IPS DF 19.7 (cell line): Measurements from ENCODE around the gene EDN1.
"Not testable (repeated sequence)": the region's sequence is repeated elsewhere in the genome, so short reads cannot be mapped to it uniquely, and the experiment has no call there.

ENCODE experiments used
- DNase-seq: peaks from one replicate; pipeline ENCODE4 v3.0.0-alpha.2; 2013; ENCODE audit warnings: low read depth, low spot score

Gene EDN1

GRCh38 chr6:12294851-12295536 lies 4.8 kb downstream of the EDN1 start:
- no peak for DNase-seq

GRCh38 chr6:12295558-12296254 lies 5.5 kb downstream of the EDN1 start:
- DNase-seq, result no peak

GRCh38 chr6:12296255-12296573 lies 6.1 kb downstream of the EDN1 start:
- DNase-seq, result no peak

GRCh38 chr6:12296604-12297003 lies 6.4 kb downstream of the EDN1 start:
- no peak for DNase-seq

- no peak for DNase-seq
Measured at GRCh38 chr6:12297363-12298016, 7.3 kb downstream of the EDN1 start.

GRCh38 chr6:12298017-12298978 lies 8.1 kb downstream of the EDN1 start:
- DNase-seq, result no peak

- DNase-seq, result no peak
Measured at GRCh38 chr6:12298995-12299394, 8.8 kb downstream of the EDN1 start.

- no peak for DNase-seq
Measured at GRCh38 chr6:12301018-12301417, 10.9 kb downstream of the EDN1 start.

GRCh38 chr6:12304487-12304886 lies 14.3 kb downstream of the EDN1 start:
- DNase-seq, result no peak

GRCh38 chr6:12309070-12309469 lies 18.9 kb downstream of the EDN1 start:
- no peak for DNase-seq

- DNase-seq, result no peak
Measured at GRCh38 chr6:12311106-12311505, 20.9 kb downstream of the EDN1 start.

GRCh38 chr6:12312736-12313135 lies 22.6 kb downstream of the EDN1 start:
- DNase-seq, result no peak

- DNase-seq, result no peak
Measured at GRCh38 chr6:12313306-12313991, 23.3 kb downstream of the EDN1 start.

- no peak for DNase-seq
Measured at GRCh38 chr6:12313992-12314589, 23.9 kb downstream of the EDN1 start.

GRCh38 chr6:12314751-12315150 lies 24.6 kb downstream of the EDN1 start:
- DNase-seq, result no peak

GRCh38 chr6:12315292-12316081 lies 25.3 kb downstream of the EDN1 start:
- no peak for DNase-seq

GRCh38 chr6:12318749-12319148 lies 28.6 kb downstream of the EDN1 start:
- no peak for DNase-seq

- DNase-seq, result not testable (repeated sequence)
Measured at GRCh38 chr6:12320074-12320473, 29.9 kb downstream of the EDN1 start.

- no peak for DNase-seq
Measured at GRCh38 chr6:12324099-12324498, 33.9 kb downstream of the EDN1 start.

GRCh38 chr6:12324748-12325147 lies 34.6 kb downstream of the EDN1 start:
- DNase-seq, result no peak
